NCI-H146 treated with DMSO at 0.1 percent for 48 hours (cell line): ENCODE results near the gene OR1K1.

Experiments used
- DNase-seq: peaks from one replicate; lab custom pipeline; 2025; ENCODE audit not compliant: unreplicated experiment; lab: John Stamatoyannopoulos, UW

Gene OR1K1, protein sequence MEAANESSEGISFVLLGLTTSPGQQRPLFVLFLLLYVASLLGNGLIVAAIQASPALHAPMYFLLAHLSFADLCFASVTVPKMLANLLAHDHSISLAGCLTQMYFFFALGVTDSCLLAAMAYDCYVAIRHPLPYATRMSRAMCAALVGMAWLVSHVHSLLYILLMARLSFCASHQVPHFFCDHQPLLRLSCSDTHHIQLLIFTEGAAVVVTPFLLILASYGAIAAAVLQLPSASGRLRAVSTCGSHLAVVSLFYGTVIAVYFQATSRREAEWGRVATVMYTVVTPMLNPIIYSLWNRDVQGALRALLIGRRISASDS

GRCh38 chr9:122800066-122801060, at the start of gene OR1K1:
TSS of gene OR1K1 (plus strand) at chr9:122800123. CDS start at chr9:122800123, 0 bp downstream.
- DNase-seq: no peak

- no peak for DNase-seq
These were observed 45.1 kb upstream of the OR1K1 start for GRCh38 chr9:122754825-122755224.

DNA sequence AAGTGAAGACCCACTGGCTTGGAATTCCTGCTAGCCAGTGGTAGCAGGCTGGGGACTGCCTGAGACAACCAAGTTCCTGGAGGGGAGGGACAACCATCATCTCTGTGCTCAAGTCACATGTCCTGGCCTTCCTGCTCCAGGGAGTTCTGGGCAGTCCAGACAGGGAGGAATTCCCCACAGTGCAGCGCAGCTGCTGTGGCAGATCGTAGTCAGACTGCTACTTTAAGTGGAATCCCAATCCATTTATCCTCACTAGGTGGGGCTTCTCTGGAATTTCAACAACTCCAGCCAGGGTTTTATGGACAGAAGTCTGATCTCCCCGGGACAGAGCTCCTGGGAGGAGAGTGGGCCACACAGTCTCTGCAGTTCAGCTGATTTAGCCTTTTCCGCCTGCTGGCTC, 32.1 kb upstream of the OR1K1 start:
- no peak for DNase-seq

DNA sequence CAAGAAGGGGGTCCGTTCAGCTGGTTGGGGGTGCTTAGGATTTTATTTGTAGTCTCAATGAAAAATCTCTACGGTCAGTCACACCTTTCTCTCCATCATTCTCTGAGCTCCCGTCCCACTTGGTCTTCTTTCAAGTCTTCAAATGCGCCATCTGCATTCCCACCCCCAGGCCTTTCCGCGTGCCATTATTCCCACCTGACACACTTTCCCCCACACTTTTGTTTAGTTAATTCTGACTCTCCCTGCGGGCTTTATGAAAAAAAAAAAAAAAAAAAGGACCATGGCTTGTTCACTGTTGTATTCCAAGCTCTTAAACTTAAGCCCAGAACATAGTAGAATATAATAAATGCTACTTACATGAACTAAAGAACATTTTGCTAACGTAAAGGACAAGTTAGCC, 22.9 kb upstream of the OR1K1 start:
- no peak for DNase-seq

DNA sequence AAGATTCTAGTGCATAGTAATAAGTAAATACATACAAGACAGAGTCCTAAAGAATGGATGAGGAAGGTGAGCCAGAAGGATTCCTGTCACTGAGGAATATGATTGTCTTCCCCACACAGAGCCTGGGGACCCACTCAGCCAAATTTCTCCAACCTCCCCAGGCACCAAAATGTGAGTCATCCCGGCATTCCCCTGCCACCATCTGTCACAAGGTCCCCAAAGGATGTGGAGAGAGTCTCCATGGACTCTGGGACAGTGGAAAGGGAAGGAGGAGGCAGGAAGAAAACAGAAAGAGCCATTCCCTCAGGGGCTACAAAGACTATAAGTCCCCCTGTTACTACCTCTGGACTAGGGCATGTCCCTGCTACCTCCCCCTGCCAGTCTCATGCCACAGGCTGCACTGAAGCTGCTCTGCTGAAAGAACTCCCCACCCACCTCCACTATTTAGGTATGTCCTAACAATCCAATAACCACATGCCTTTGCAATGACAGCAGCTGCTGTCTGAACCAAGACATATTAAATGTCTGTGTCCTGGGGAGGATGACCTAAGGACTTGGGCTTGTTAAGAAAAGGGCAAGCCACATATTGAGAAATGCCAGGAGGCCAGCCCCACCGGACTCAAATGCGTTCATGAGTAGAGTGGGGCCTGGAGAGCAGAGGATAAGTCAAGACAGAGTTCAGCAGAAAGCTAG, 21.8 kb upstream of the OR1K1 start:
- no peak for DNase-seq

DNA sequence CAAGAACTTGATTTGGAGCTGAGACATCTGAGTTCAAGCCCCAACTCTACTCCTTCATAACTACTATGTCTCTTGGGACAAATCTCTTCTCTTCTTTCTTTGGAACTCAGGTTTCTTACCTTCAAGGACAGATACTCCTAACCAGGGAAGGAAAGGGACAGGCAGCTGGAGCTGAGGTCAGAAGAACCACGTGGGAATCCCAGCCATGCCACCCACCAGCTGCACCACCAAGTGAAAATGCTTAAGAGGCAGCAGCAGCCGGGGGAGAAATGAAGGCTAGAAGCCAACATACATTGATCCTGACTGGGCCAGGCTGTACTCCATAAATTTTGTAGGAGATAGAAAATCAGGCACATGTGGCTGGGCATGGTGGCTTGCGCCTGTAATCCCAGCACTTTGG, 20.7 kb upstream of the OR1K1 start:
- DNase-seq: no peak

- DNase-seq: no peak
These were observed 19.9 kb upstream of the OR1K1 start for GRCh38 chr9:122780026-122780425.

- DNase-seq: no peak
These were observed 18.3 kb upstream of the OR1K1 start for GRCh38 chr9:122781671-122782070.

DNA sequence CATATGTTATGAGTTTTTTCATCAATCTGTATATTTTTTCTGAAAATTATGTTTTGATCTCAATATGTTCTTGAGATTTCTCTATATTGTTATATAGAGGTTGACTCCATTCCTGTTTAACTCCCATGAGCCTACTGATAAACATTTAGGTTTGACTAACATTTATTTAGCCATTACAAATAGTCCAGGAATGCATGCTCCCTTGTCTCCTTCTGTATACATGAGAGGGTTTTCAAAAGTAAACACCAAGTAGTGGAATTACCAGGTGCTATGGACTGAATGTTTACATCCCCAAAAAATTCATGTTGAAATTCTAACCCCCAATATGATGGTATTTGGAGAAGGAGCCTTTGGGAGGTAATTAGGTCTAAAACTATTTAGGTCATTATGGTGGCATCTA, 14.7 kb upstream of the OR1K1 start:
- DNase-seq: no peak

DNA sequence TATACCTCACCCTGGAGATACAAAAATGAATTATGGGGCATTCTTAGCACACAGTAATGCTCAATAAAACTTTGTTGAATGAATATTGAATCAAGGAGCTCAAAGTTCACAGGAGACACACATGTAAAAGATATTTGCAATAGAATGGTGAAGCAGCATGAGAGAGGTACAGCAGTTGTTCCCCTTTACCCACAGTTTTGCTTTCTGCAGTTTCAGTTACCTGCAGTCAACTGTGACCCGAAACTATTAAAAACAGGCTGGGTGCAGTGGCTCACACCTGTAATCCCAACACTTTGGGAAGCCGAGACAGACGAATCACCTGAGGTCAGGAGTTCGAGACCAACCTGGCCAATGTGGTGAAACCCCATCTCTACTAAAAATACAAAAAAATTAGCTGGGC, 13.6 kb upstream of the OR1K1 start:
- DNase-seq: no peak

GRCh38 chr9:122788831-122789230, 11.1 kb upstream of the OR1K1 start, which contains the start of gene OR5C1:
TSS of gene OR5C1 (plus strand) at chr9:122788933. CDS start at chr9:122788933, 0 bp downstream.
- no peak for DNase-seq

- no peak for DNase-seq
These were observed 10.5 kb upstream of the OR1K1 start for GRCh38 chr9:122789256-122790046.

DNA sequence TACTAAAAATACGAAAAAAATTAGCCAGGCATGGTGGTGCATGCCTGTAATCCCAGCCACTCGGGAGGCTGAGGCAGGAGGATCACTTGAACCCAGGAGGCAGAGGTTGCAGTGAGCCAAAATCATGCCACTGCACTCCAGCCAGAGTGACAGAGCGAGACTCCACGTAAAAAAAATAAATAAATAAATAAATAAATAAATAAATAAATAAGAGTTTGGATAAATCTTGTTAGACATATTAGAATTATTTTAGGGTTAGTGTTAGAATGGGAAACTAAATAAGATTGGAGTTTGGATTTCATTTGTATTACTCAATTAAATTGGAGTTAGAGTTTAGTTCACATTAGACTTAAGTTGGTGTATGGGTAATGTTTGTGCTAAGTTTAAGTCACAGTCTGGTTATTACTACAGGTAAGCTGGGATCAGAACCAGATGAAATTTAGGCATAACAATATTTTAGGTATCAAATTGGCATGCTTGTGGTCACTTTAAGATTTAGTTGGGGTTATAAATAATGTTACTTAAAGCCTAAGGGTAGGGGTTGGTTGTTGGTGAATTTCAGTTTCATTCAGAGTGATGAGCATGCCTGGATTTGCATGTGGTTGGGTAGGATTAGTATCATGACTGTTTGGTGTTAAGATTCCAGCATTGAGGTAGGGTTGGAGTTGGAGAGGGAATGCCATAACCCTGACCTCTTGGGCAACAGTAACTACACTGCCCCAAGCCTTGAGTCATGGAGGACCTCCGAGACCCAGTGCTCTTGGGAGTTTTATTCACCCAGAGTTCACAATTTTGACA, 7.9 kb upstream of the OR1K1 start:
- no peak for DNase-seq

- no peak for DNase-seq
These were observed 2.4 kb upstream of the OR1K1 start for GRCh38 chr9:122797316-122798063.

DNA sequence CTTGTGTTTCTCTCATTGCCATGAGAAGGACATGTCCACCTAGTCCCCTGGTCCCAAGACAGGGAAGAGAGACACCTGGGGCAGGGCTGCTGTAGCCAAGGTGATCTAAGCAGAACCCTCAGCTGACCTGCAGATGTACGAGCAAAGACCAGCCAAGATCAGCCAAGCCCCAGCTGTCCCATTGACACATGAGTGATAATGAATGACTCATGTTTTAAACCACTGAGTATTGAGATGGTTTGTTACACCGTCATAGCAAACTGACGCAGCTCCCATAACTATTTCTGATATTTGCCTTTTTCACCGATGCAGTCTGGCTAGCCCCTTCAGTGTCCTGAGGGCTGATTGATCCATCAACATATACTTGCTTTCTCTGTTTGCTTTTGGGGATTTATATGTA, 6.7 kb downstream of the OR1K1 start:
- no peak for DNase-seq

- DNase-seq: no peak
These were observed 7.5 kb downstream of the OR1K1 start for GRCh38 chr9:122807271-122807900.

DNA sequence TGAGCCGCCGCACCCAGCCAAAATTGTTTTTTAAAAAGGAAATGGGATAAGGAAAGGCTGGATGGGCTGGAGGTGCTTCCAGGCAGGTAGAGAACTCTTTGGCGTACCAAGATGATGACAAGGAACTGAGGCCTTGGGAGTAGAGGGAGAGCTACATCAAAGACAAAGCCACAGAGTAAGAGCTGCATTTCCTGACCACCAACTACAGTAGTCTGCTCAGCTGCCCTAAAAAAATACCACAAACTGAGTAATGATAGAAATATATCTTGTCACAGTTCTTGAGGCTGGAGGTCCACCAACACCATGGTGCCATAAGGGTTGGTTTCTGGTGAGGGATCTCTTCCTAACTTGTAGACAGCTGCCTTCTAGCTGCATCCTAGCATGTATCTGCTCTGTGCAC, 8.2 kb downstream of the OR1K1 start:
- DNase-seq: no peak

- peak; percentile 48 for DNase-seq
These were observed 9.3 kb downstream of the OR1K1 start for GRCh38 chr9:122809261-122809660.
